ENCODE results near the gene DNAH1.

DNAH1 gene

DNA sequence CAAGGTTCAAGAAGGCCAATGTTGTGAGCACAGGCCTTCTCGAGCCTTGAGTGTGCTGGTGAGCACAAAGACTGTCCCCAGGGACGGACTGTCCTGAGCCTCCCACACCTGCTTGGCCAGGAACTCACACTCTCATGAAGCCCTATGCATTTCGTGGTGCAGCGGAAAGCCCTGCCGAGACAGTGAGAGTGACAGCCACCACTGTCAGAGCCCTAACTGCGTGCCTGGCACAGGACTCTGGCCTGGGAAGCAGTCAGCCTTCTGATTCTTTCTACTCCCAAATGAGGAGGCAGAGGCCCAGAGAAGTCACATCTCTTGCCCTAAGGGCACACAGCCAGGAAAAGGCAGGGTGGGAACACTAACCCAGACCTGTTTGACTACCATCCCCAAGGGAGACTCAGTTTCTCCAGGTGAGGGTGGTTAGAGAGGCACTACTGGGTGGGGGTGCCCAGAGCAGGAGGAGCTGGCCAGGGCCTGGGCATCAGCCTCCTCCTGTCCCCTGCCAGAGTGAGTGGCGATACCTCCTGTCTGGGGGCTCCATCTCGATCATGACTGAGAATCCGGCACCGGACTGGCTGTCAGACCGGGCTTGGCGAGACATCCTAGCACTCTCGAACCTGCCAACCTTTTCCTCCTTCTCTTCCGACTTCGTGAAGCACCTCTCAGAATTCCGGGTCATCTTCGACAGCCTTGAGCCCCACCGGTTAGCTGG, 78.0 kb downstream of the DNAH1 start:
- no peak for DNase-seq

GRCh38 chr3:52394751-52395502, 78.8 kb downstream of the DNAH1 start:
- no peak for DNase-seq

- DNase-seq: no peak
These were observed 79.4 kb downstream of the DNAH1 start for GRCh38 chr3:52395503-52395865.

DNA sequence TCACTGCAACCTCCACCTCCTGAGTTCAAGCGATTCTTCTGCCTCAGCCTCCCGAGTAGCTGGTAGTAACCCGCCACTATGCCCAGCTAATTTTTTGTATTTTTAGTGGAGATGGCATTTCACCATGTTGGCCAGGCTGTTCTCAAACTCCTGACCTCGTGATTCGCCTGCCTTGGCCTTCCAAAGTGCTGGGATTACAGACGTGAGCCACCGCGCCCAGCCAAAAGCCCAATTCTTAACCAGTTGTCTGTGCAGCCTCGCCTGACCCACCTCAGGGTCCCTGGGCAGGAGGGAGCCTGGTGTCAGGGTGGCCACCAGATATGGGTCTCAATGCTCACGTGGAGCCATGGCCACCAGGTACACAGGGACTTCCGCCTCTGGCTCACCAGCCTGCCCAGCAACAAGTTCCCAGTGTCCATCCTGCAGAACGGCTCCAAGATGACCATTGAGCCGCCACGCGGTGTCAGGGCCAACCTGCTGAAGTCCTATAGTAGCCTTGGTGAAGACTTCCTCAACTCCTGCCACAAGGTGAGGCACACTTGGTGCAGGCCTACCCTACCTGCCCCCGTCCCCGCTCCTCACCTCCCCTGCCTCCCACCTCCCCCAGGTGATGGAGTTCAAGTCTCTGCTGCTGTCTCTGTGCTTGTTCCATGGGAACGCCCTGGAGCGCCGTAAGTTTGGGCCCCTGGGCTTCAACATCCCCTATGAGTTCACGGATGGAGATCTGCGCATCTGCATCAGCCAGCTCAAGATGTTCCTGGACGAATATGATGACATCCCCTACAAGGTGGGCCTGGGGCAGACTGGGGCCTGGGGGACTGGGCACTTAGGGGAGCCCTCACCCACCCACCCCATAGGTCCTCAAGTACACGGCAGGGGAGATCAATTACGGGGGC, 80.1 kb downstream of the DNAH1 start:
- DNase-seq: no peak

GRCh38 chr3:52396907-52397591, 80.9 kb downstream of the DNAH1 start:
- no peak for DNase-seq

DNA sequence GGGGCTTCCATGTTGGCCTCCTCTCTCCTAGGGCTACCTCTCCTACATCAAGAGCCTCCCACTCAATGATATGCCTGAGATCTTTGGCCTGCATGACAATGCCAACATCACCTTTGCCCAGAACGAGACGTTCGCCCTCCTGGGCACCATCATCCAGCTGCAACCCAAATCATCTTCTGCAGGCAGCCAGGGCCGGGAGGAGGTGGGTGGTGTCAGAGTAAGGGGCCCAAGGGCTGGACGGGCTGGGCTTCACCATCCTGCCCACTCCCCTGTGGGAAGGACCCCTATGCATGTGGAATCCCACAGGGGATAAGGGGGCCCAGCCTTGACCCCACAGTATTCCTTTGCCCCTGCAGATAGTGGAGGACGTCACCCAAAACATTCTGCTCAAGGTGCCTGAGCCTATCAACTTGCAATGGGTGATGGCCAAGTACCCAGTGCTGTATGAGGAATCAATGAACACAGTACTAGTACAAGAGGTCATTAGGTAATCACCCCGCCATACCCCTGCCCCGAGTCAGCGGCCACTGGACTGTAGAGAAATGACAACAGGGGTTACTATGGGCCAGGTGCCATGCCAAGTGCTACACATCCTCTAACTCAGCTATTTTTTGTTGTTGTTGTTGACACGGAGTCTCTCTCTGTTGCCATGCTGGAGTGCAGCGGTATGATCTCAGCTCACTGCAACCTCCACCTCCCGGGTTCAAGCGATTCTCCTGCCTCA, 81.7 kb downstream of the DNAH1 start:
- no peak for DNase-seq

DNA sequence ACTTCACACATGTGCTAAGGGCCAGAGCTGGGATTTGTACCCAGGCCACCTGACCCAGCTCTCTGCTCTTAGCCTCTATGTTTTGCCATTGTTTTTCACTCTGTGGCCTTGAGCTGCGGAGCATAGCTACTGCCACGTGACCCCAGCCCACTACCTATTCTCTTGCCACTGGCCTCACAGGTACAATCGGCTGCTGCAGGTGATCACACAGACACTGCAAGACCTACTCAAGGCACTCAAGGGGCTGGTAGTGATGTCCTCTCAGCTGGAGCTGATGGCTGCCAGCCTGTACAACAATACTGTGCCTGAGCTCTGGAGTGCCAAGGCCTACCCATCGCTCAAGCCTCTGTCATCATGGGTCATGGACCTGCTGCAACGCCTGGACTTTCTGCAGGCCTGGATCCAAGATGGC, 82.6 kb downstream of the DNAH1 start:
- no peak for DNase-seq

GRCh38 chr3:52399131-52399530, 83.0 kb downstream of the DNAH1 start:
- no peak for DNase-seq

GRCh38 chr3:52399593-52399992, 83.5 kb downstream of the DNAH1 start:
- no peak for DNase-seq

GRCh38 chr3:52400275-52400793, 84.2 kb downstream of the DNAH1 start:
- DNase-seq: no peak

DNA sequence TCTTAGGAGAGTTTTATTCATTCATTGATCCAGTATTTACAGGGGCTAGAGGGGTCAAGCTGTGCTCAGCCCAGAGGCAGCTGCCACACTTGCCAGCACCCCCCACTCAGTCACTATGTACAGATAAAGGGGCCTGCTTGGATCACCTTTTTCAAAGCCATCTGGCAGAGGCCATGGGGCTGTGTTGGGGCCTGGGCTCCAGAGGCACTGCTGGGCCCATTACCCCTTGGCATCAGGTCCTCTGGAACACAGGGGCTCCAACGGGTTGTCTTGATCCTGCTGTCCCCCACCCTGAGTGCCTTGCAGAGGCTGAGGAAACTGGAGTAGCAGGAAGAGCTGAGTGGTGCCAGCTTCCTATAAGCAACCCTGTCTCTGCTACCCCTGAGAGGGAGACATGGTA, 84.9 kb downstream of the DNAH1 start:
- DNase-seq: no peak

- no peak for DNase-seq
These were observed 85.4 kb downstream of the DNAH1 start for GRCh38 chr3:52401551-52401950.

- no peak for DNase-seq
These were observed 86.0 kb downstream of the DNAH1 start for GRCh38 chr3:52402101-52402521.

DNA sequence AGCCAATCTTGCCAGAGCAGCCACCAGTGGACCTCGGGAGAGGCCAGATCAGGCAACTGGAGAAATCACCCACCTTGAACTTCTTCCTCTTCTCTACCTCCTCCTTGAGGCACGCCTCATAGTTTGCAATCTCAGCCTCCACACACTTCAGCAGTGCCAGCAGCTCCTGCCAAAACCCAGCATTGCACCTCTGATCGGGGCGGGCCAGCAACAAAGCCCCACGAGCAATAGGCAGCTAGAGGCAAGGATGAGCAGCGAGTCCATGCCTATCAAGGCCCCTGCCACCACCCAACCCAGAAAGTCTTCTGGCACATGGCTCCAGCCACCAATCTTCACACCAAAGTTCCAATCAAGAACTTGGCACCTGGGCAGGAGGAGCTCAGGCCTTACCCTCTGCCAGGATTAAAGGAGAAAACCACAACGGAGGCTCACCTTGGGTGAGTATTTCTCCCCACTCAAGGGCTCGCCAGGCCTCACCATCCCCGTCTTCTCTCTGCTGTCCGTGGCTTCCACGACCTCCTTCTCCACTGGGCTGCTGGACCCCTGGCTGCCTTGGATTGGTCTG, 86.7 kb downstream of the DNAH1 start:
- no peak for DNase-seq

DNA sequence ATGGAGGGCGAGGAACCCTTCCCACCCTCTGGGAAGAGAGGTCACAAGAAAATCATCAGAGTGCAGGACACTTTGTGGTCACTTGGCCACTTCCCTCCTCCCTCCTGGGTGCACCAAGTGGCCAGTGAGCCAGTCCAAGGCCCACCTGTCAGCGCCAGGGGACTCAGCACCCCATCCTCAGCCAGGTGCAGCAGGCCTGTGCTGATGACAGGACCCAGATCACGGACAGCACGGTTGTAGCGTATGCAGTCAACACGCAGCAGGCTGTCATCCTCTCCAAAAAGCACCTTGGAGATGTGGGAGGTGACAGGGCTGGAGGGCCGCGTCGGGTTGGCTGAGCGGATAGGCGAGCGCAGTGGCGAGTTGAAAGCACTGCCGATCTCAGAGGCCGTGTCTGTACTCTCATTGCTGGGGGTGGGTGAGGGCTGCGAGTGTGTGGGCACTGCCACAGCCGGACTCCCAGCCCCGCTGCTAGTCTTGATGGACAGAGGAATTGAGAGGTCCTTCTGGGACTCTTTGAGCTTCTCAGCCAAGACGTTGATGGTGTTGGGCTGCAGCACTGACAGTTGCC, 87.2 kb downstream of the DNAH1 start:
- DNase-seq: no peak

- peak in 1 of 2 donors; percentile 29 for DNase-seq
These were observed 87.8 kb downstream of the DNAH1 start for GRCh38 chr3:52403955-52404354.

- DNase-seq: no peak
These were observed 88.3 kb downstream of the DNAH1 start for GRCh38 chr3:52404391-52404790.

GRCh38 chr3:52405066-52405465, 88.9 kb downstream of the DNAH1 start:
- DNase-seq: no peak

DNA sequence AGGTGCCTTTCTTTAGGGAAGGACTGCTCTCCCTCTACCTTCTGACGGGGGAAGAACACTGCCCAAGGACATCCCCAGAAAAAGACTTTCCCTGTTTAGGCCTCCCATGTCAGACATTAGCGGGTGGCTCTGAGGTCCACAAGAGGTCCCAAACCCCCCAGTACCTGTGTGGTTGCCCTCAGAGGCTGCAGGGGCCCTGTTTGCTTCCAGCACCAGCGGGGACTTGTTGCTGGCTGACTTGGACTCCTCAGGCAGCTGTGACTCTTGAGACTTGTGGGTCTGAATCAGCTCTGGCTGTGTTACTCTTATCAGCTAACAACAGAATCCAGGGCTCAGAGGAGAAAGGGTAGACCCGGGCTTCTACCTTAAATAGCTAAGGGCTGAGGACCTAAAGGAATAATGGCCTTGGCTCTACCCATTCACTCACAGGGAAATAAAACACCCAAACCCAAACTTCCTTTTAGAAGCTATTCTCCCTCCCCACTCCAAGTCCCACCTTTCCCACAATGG, 89.5 kb downstream of the DNAH1 start:
- DNase-seq: no peak

- no peak for DNase-seq
These were observed 90.1 kb downstream of the DNAH1 start for GRCh38 chr3:52406231-52406661.
